Ovary (tissue), 9 donors: ENCODE results near the gene POLG2. TPM values are rescaled to one million over a fixed set of nuclear protein-coding genes. Genes with fewer than 3 reads are reported as not detected.

Experiments
- DNase-seq, 5 donors: peaks; one replicate each; pipeline ENCODE4 v3.0.0-alpha.2; 2019 to 2020
- H3K27ac ChIP-seq, 2 donors: fragments of 200-600 bp; one replicate each; pipeline versions ENCODE4 v1.5.1 to v1.8.0; 2019 to 2022
- H3K27me3 ChIP-seq: fragments of 200-600 bp; one replicate; pipeline ENCODE4 v1.8.0; 2022
- H3K36me3 ChIP-seq: fragments of 200-600 bp; sonication (generic); one replicate; pipeline ENCODE4 v1.5.1; 2019
- H3K4me1 ChIP-seq: one replicate; pipeline ENCODE4 v1.8.1; 2013; ENCODE audit warnings: mild to moderate bottlenecking, moderate library complexity; ENCODE audit not compliant: insufficient read depth
- H3K4me3 ChIP-seq: fragments of 200-600 bp; sonication (generic); one replicate; pipeline ENCODE4 v1.5.1; 2017
- H3K9me3 ChIP-seq, 2 donors: fragments of 200-600 bp in 1 of 2; sonication (generic) in 1 of 2; one replicate each; pipeline versions ENCODE4 v1.5.1 to v1.8.1; 2013 to 2019; ENCODE audit warnings: mild to moderate bottlenecking in 1 of 2, moderate library complexity in 1 of 2
- EP300 ChIP-seq: sonication (generic); formaldehyde crosslinking; IDR thresholded peaks from one replicate; pipeline ENCODE4 v1.6.1; 2017; ENCODE audit warnings: antibody characterized with exemption
- POLR2A ChIP-seq: fragments of 450-650 bp; IDR thresholded peaks from one replicate; pipeline ENCODE4 v1.6.1; 2017; ENCODE audit warnings: antibody characterized with exemption, mild to moderate bottlenecking, moderate library complexity
- WGBS, 3 donors: extraction: QIAGEN DNeasy Blood & Tissue Kit in 1 of 3; methylation state at CpG; one replicate each; pipeline versions ENCODE4 v1.1.5 to v1.1.7; 2013 to 2017; 5-methylcytosine and 5-hydroxymethylcytosine counted together
- intact Hi-C, 4 donors: fragments of 100-400 bp; cut with DNase I; formaldehyde crosslinking; loops; one replicate each; pipeline versions ENCODE4 v1.11.0 to v1.15.1; 2022 to 2023
- microRNA-seq, 3 donors: library from miRNA; unstranded; fragments of <30 nt; microRNA quantifications; one replicate each; pipeline versions ENCODE4 to v1.2.0, GENCODE V29; 2019 to 2020
- polyA plus RNA-seq, 2 donors: library from polyadenylated mRNA; stranded (reverse); fragments of 200-250 nt in 1 of 2; fragments of 350-450 nt in 1 of 2; fragmentation: Illumina TruSeq in 1 of 2; extraction: RNeasy Lipid Tissue Mini Kit (QIAGEN cat#74804) in 1 of 2; gene quantifications; one replicate each; pipeline ENCODE4 v1.2.3, GENCODE V29; 2013 to 2014
- small RNA-seq: library from RNA; depleted of rRNA; stranded (forward); fragments of <200 nt; gene quantifications from one replicate; pipeline ENCODE3, GENCODE V24; 2016
- total RNA-seq, 7 donors: library from RNA; depleted of rRNA in 2 of 7; stranded (reverse); fragments of >200 nt in 2 of 7; fragmentation: NEBNext Ultra II Directional in 3 of 7; extraction: Animal tissue kit (Norgen Biotek cat#: 25700) in 3 of 7; gene quantifications; one replicate each; pipeline versions ENCODE4 v1.1.0 to v1.2.4, GENCODE V29; 2016 to 2023
- TF ChIP-seq, protein P1 (sequence below), 3 donors: fragments of 450-650 bp in 2 of 3; fragments of 200-600 bp in 1 of 3; IDR thresholded peaks; one replicate each; pipeline versions ENCODE4 v1.5.1 to v1.8.0; 2016 to 2022; ENCODE audit warnings: antibody characterized with exemption in 3 of 3, mild to moderate bottlenecking in 1 of 3
- donor health status: DM: no; HTN: no; CAD: no; lungs with moderate emphysema.
- donor health status: DM: no; HTN: no; CAD: no.
- donor health status: Bipolar disorder and iron deficiency.
- donor health status: DM: yes; HTN: yes; CAD: no.
- donor health status: DM: no; HTN: no; CAD: no.
- donor health status: DM: yes; HTN: yes; CAD: no.

The POLG2 gene
- total and polyA plus RNA-seq, 9 donors, result 8.7 to 21.3 (median 16.6) TPM

DNA sequence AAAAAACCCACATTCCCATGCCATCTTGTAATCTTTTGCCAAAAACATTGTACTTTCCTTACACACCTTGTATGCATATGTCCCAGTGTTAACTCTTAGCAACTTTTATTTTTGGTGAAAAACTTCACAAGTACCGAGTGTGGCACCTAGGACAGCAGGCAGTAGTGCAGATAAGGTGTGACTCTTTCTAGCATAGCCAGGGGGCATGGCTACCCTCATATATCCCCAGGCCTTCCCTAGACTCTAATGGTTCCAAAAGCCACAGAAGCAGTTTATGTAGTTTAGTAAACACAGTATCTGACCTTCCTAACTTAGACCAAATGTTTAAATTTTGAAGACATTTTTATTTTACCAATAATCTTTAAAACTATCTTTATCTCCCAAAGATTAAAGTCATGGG is 68.4 kb downstream of the POLG2 start:
- H3K27ac ChIP-seq, result no peak overlapping the region
- H3K9me3 ChIP-seq, result no peaks in the 10 kb centered on the region
- no peaks in the 10 kb centered on the region for H3K4me1 ChIP-seq
- TF ChIP-seq EP300, result no peak
- no peak for TF ChIP-seq POLR2A
- TF ChIP-seq, protein P1, sequence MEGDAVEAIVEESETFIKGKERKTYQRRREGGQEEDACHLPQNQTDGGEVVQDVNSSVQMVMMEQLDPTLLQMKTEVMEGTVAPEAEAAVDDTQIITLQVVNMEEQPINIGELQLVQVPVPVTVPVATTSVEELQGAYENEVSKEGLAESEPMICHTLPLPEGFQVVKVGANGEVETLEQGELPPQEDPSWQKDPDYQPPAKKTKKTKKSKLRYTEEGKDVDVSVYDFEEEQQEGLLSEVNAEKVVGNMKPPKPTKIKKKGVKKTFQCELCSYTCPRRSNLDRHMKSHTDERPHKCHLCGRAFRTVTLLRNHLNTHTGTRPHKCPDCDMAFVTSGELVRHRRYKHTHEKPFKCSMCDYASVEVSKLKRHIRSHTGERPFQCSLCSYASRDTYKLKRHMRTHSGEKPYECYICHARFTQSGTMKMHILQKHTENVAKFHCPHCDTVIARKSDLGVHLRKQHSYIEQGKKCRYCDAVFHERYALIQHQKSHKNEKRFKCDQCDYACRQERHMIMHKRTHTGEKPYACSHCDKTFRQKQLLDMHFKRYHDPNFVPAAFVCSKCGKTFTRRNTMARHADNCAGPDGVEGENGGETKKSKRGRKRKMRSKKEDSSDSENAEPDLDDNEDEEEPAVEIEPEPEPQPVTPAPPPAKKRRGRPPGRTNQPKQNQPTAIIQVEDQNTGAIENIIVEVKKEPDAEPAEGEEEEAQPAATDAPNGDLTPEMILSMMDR (IDR thresholded peaks at IDR 0.05), result no peak
- DNase-seq, result no peak
- H3K4me3 ChIP-seq, result no peak overlapping the region
- 61 to 91% (median 82%) methylated on average over 1 of the region's 1 CpG for WGBS, 3 donors
- H3K36me3 ChIP-seq, result no peaks in the 10 kb centered on the region
- intact Hi-C loops, result loop anchor here in 2 of 4 donors (5.0 to 10.0 kb wide), 2 partner anchors 66 to 1014 kb away; partner anchors contain the start of gene POLG2 (in 1 of the 2)
- no peaks in the 10 kb centered on the region for H3K27me3 ChIP-seq

Small RNA genes within 50 kb of the gene (microRNA-seq; reads per million reads assigned to microRNA genes)
- 0.71 to 2.2 (median 1.9) reads per million in 3 donors for gene MIR3064
- 0 reads per million in 3 donors for gene MIR5047

Small RNA genes within 50 kb of the gene (small RNA-seq; reads per million reads assigned to genes)
- gene ATP5MFP4, result not detected

Other genes with a start within 250 kb of the POLG2 start
- gene TEX2, start 233.8 kb downstream of the POLG2 start, total RNA-seq, result 10 to 100 TPM; 20.9 to 36.7 (median 31.7) TPM
- 10 to 100 TPM; 13.9 to 31.4 TPM for gene TEX2, start 233.8 kb downstream of the POLG2 start, polyA plus RNA-seq
- 10 to 100 TPM; 11.9 to 78.0 (median 19.9) TPM for gene PECAM1, start 106.2 kb downstream of the POLG2 start, total RNA-seq
- 100 to 1,000 TPM in 1 of 2 donors, 10 to 100 TPM in 1; 17.4 to 190 TPM for gene PECAM1, start 106.2 kb downstream of the POLG2 start, polyA plus RNA-seq
- gene MILR1, start 47.9 kb downstream of the POLG2 start, total RNA-seq, result 10 to 100 TPM in 1 of 7 donors, 1 to 10 TPM in 6; 2.3 to 16.4 (median 6.8) TPM
- 10 to 100 TPM in 1 of 2 donors, 1 to 10 TPM in 1; 2.0 to 13.1 TPM for gene MILR1, start 47.9 kb downstream of the POLG2 start, polyA plus RNA-seq
- 100 to 1,000 TPM; 438 to 750 (median 559) TPM for gene DDX5, start 9.2 kb upstream of the POLG2 start, total RNA-seq
- 100 to 1,000 TPM; 372 to 633 TPM for gene DDX5, start 9.2 kb upstream of the POLG2 start, polyA plus RNA-seq
- 10 to 100 TPM; 50.8 to 87.2 (median 65.6) TPM for gene CEP95, start 9.9 kb upstream of the POLG2 start, total RNA-seq
- 10 to 100 TPM; 44.5 to 45.8 TPM for gene CEP95, start 9.9 kb upstream of the POLG2 start, polyA plus RNA-seq
- 10 to 100 TPM; 16.4 to 29.0 (median 24.6) TPM for gene SMURF2, start 165.3 kb upstream of the POLG2 start, total RNA-seq
- 10 to 100 TPM in 1 of 2 donors, 1 to 10 TPM in 1; 9.9 to 18.4 TPM for gene SMURF2, start 165.3 kb upstream of the POLG2 start, polyA plus RNA-seq